Prostate gland (tissue), 2 donors: Measurements from ENCODE around the gene TPRA1. TPM values are rescaled to one million over a fixed set of nuclear protein-coding genes. Genes with fewer than 3 reads are reported as not detected.

Source experiments
- DNase-seq: peaks from one replicate; pipeline ENCODE4 v3.0.0-alpha.2; 2019; ENCODE audit warnings: low spot score
- H3K27ac ChIP-seq, 2 donors: fragments of 200-600 bp; sonication (generic); 2 replicates each; pipeline ENCODE4 v1.5.1; 2017 to 2019
- H3K27me3 ChIP-seq: fragments of 200-600 bp; sonication (generic); replicated peaks from 2 replicates; pipeline ENCODE4 v1.5.1; 2019; ENCODE audit not compliant: insufficient read depth
- H3K36me3 ChIP-seq, 2 donors: fragments of 200-600 bp; sonication (generic); 1 replicate in 1 of 2; 2 replicates in 1 of 2; pipeline versions ENCODE4 v1.5.1 to v1.8.1; 2017 to 2019
- H3K4me1 ChIP-seq: fragments of 200-600 bp; sonication (generic); replicated peaks from 2 replicates; pipeline ENCODE4 v1.5.1; 2019
- H3K4me3 ChIP-seq, 2 donors: fragments of 200-600 bp; sonication (generic); 2 replicates each; pipeline ENCODE4 v1.5.1; 2017 to 2019
- H3K9me3 ChIP-seq: fragments of 200-600 bp; sonication (generic); 2 replicates; pipeline ENCODE4 v1.5.1; 2017
- POLR2A ChIP-seq: fragments of 450-650 bp; IDR thresholded peaks from one replicate; pipeline ENCODE4 v1.6.1; 2016; ENCODE audit warnings: antibody characterized with exemption, mild to moderate bottlenecking
- POLR2AphosphoS5 ChIP-seq: sonication (generic); formaldehyde crosslinking; IDR thresholded peaks from one replicate; pipeline ENCODE4 v1.6.1; 2017; ENCODE audit warnings: antibody characterized with exemption
- WGBS: methylation state at CpG from one replicate; pipeline ENCODE4 v1.1.5; 2018; 5-methylcytosine and 5-hydroxymethylcytosine counted together
- intact Hi-C: fragments of 100-400 bp; cut with DNase I; formaldehyde crosslinking; loops from one replicate; pipeline ENCODE4 v1.14.2; 2022
- total RNA-seq, 2 donors: library from RNA; depleted of rRNA; stranded (reverse); fragments of >200 nt; gene quantifications; one replicate each; pipeline ENCODE4 v1.1.0, GENCODE V29; 2016
- TF ChIP-seq, protein P1 (sequence below), 4 experiments: fragments of 200-600 bp in 2 of 4; fragments of 450-650 bp in 2 of 4; sonication (generic) in 2 of 4; IDR thresholded peaks; 1 replicate in 3 of 4; 2 replicates in 1 of 4; pipeline ENCODE4 v1.5.1; 2016 to 2019; ENCODE audit warnings: antibody characterized with exemption in 4 of 4, mild to moderate bottlenecking in 2 of 4, moderate library complexity in 2 of 4

The TPRA1 gene
- total RNA-seq, 2 donors from 2014 or later = 46.6 to 73.1 TPM

DNA sequence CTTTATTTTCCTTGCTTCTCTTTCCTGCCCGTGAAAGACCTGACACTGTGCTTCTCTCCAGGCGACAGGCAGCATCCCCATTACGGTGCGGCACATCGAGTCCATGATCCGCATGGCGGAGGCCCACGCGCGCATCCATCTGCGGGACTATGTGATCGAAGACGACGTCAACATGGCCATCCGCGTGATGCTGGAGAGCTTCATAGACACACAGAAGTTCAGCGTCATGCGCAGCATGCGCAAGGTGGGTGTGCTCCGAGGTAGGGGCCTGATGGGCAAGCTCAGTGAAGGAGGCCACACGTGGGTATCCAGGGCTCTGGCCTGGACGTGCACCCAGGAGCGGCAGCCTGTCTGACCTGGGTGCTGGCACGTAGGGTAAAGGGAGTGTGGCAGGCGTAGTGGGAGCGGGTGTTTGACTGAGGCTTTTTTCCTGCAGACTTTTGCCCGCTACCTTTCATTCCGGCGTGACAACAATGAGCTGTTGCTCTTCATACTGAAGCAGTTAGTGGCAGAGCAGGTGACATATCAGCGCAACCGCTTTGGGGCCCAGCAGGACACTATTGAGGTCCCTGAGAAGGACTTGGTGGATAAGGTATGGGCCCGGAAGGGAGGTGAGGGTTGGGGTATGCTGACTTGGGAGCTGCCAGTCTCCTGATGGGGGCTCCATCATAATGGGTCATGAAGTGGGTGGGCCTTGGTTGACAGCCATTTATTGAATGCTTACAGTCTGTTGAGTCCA is 30.3 kb upstream of the TPRA1 start:
- DNase-seq = no peak
- intact Hi-C loops = no loop called here
- no peaks in the 10 kb centered on the region for H3K36me3 ChIP-seq

GRCh38 chr3:127618891-127619290 is 28.4 kb upstream of the TPRA1 start:
- 94% methylated on average over 11 of the region's 11 CpGs for WGBS
- no peaks in the 10 kb centered on the region for H3K4me1 ChIP-seq
- TF ChIP-seq POLR2AphosphoS5 = no peak
- TF ChIP-seq, protein P1, sequence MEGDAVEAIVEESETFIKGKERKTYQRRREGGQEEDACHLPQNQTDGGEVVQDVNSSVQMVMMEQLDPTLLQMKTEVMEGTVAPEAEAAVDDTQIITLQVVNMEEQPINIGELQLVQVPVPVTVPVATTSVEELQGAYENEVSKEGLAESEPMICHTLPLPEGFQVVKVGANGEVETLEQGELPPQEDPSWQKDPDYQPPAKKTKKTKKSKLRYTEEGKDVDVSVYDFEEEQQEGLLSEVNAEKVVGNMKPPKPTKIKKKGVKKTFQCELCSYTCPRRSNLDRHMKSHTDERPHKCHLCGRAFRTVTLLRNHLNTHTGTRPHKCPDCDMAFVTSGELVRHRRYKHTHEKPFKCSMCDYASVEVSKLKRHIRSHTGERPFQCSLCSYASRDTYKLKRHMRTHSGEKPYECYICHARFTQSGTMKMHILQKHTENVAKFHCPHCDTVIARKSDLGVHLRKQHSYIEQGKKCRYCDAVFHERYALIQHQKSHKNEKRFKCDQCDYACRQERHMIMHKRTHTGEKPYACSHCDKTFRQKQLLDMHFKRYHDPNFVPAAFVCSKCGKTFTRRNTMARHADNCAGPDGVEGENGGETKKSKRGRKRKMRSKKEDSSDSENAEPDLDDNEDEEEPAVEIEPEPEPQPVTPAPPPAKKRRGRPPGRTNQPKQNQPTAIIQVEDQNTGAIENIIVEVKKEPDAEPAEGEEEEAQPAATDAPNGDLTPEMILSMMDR (IDR thresholded peaks at IDR 0.05) = no peak

More for the DNA sequence above, 30.3 kb upstream of the TPRA1 start:
- Histone ChIP-seq H3K9me3 (no peaks in the 10 kb centered on the region), H3K4me1 (no peaks in the 10 kb centered on the region), H3K27ac (no peak overlapping the region), H3K27me3 (no peaks in the 10 kb centered on the region), H3K4me3 (no peak overlapping the region)
- 95% methylated on average over 32 of the region's 32 CpGs for WGBS
- TF ChIP-seq POLR2AphosphoS5 = no peak
- no peak for TF ChIP-seq POLR2A
- TF ChIP-seq, protein P1 (IDR thresholded peaks at IDR 0.05) = no peak

DNA sequence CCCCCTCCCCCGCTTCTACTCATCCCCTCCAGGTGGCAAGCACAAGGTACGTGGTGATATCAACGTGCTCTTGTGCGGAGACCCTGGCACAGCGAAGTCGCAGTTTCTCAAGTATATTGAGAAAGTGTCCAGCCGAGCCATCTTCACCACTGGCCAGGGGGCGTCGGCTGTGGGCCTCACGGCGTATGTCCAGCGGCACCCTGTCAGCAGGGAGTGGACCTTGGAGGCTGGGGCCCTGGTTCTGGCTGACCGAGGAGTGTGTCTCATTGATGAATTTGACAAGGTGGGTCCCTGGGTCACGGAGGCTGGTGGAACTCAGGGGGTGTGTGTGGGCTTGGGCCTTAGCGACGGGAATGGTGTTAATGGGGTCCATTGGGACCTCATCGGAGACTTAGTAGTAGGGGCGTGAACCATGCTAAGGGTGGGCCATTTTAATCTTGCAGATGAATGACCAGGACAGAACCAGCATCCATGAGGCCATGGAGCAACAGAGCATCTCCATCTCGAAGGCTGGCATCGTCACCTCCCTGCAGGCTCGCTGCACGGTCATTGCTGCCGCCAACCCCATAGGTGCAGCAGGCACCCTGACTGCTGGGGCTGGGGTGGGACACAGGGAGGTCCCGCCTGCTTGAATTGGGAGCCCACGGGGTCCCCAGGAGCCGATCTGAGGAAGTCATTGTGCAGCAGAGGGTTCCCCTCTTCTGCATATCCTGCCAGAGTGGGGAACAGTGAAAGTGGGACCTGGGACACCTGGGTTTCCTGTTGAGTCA is 26.5 kb upstream of the TPRA1 start:
- Histone ChIP-seq H3K4me1 (peaks cover 3% of the 10 kb centered on the region), H3K4me3 (no peak overlapping the region), H3K27ac (no peak overlapping the region), H3K9me3 (no peaks in the 10 kb centered on the region), H3K27me3 (no peaks in the 10 kb centered on the region), H3K36me3 (no peaks in the 10 kb centered on the region)
- intact Hi-C loops = no loop called here
- TF ChIP-seq, protein P1 (IDR thresholded peaks at IDR 0.05) = no peak
- TF ChIP-seq POLR2A (no peak), POLR2AphosphoS5 (no peak)
- 96% methylated on average over 26 of the region's 26 CpGs for WGBS
- no peak for DNase-seq

More at GRCh38 chr3:127618891-127619290, 28.4 kb upstream of the TPRA1 start:
- no peak for DNase-seq
- no peak overlapping the region for H3K27ac ChIP-seq
- H3K4me3 ChIP-seq = no peak overlapping the region
- H3K9me3 ChIP-seq = no peaks in the 10 kb centered on the region
- intact Hi-C loops = no loop called here
- H3K36me3 ChIP-seq = no peaks in the 10 kb centered on the region
- no peaks in the 10 kb centered on the region for H3K27me3 ChIP-seq

- Histone ChIP-seq H3K27me3 (no peaks in the 10 kb centered on the region), H3K4me3 (no peak overlapping the region), H3K4me1 (peaks cover 3% of the 10 kb centered on the region), H3K27ac (no peak overlapping the region), H3K36me3 (no peaks in the 10 kb centered on the region), H3K9me3 (no peaks in the 10 kb centered on the region)
- 88% methylated on average over 6 of the region's 6 CpGs for WGBS
- intact Hi-C loops = no loop called here
- no peak for TF ChIP-seq POLR2AphosphoS5
- TF ChIP-seq, protein P1 (IDR thresholded peaks at IDR 0.05) = no peak
- TF ChIP-seq POLR2A = no peak
- no peak for DNase-seq
Observed at GRCh38 chr3:127615631-127616305, 25.2 kb upstream of the TPRA1 start.
